HL-60/S4 (cell line): Measurements from ENCODE around the gene SOX18.
"Not testable (repeated sequence)": the region's sequence is repeated elsewhere in the genome, so short reads cannot be mapped to it uniquely, and the experiment has no call there.

ENCODE experiments used
- in situ Hi-C: fragments of 300-500 bp; cut with MboI; formaldehyde crosslinking; loops from 2 replicates; pipeline ENCODE4 v1.14.3; 2022; ENCODE audit warnings: low sequenced_read_pairs

Gene SOX18

GRCh38 chr20:64049060-64049877, at the start of gene SOX18:
Gene SOX18, minus strand, starts transcription at chr20:64049639. Its CDS starts 123 bp downstream, at chr20:64049516.
- in situ Hi-C loops = no loop called here

- in situ Hi-C loops = no loop called here
Observed at GRCh38 chr20:64098471-64099013, 49.1 kb upstream of the SOX18 start.

- in situ Hi-C loops = no loop called here
Observed at GRCh38 chr20:64096535-64096934, 47.1 kb upstream of the SOX18 start.

- in situ Hi-C loops = no loop called here
Observed at GRCh38 chr20:64095927-64096326, 46.5 kb upstream of the SOX18 start.

DNA sequence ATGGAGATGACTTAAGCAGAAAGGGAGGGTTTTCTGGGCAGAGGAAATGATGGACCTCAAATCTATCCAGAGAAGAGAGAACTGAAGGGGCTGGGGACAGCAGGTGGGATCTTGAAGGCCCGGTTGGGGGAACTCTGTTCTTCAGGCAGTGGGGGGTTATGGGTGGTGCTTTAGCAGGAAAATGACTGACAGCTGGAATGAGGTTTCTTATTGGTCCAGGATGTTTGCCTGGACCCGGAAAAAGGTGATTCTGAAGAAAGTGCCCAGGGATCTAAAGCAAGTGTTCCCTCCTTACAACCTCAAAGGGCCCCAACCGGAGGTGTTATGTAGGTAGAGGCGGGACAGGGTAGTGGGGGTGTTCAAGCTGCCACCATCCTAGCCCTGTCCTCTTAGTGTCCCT, 46.0 kb upstream of the SOX18 start:
- in situ Hi-C loops = no loop called here

- in situ Hi-C loops = no loop called here
Observed at GRCh38 chr20:64093013-64093503, 43.6 kb upstream of the SOX18 start.

- in situ Hi-C loops = no loop called here
Observed at GRCh38 chr20:64092258-64093012, 43.0 kb upstream of the SOX18 start.

GRCh38 chr20:64091770-64092169, 42.3 kb upstream of the SOX18 start:
- in situ Hi-C loops = no loop called here

- in situ Hi-C loops = no loop called here
Observed at GRCh38 chr20:64091340-64091739, 41.9 kb upstream of the SOX18 start.

- in situ Hi-C loops = no loop called here
Observed at GRCh38 chr20:64090165-64090564, 40.7 kb upstream of the SOX18 start.

DNA sequence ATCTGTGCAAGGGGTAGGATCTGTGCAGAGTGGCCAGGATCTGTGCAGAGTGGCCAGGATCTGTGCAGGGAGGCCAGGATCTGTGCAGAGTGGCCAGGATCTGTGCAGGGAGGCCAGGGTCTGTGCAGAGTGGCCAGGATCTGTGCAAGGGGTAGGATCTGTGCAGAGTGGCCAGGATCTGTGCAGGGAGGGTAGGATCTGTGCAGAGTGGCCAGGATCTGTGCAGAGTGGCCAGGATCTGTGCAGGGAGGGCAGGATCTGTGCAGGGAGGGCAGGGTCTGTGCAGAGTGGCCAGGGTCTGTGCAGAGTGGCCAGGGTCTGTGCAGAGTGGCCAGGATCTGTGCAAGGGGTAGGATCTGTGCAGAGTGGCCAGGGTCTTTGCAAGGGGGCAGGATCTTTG, 39.1 kb upstream of the SOX18 start:
- in situ Hi-C loops = not testable (repeated sequence)

DNA sequence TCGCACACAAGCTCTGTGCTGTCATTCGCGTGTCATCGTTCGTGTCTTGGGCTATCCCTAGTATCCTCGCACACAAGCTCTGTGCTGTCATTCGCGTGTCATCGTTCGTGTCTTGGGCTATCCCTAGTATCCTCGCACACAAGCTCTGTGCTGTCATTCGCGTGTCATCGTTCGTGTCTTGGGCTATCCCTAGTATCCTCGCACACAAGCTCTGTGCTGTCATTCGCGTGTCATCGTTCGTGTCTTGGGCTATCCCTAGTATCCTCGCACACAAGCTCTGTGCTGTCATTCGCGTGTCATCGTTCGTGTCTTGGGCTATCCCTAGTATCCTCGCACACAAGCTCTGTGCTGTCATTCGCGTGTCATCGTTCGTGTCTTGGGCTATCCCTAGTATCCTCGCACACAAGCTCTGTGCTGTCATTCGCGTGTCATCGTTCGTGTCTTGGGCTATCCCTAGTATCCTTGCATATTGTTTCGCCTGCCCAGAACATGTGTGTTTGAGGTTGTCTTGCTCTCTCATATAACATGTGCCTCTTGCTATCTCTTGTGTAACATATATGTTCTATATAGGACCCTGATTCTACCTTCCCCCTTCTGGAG, 37.9 kb upstream of the SOX18 start:
- in situ Hi-C loops = not testable (repeated sequence)

DNA sequence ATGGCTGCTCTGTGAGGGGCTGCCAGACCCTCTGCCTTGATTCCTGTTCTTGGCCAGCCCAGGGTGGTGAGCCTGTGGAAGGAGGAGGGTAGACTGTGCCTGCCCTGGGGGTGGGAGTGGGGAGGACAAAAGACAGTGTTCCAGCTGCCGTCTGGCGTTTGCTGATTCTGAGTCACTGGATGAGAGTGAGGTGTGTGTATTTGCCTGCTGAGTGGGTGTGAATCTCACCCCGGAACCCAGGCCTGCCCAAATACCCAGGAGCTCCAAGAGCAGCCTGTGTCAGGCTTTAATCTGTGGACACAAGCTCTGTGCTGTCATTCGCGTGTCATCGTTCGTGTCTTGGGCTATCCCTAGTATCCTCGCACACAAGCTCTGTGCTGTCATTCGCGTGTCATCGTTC, 37.4 kb upstream of the SOX18 start:
- in situ Hi-C loops = no loop called here

GRCh38 chr20:64084685-64085152, 35.3 kb upstream of the SOX18 start:
- in situ Hi-C loops = no loop called here

DNA sequence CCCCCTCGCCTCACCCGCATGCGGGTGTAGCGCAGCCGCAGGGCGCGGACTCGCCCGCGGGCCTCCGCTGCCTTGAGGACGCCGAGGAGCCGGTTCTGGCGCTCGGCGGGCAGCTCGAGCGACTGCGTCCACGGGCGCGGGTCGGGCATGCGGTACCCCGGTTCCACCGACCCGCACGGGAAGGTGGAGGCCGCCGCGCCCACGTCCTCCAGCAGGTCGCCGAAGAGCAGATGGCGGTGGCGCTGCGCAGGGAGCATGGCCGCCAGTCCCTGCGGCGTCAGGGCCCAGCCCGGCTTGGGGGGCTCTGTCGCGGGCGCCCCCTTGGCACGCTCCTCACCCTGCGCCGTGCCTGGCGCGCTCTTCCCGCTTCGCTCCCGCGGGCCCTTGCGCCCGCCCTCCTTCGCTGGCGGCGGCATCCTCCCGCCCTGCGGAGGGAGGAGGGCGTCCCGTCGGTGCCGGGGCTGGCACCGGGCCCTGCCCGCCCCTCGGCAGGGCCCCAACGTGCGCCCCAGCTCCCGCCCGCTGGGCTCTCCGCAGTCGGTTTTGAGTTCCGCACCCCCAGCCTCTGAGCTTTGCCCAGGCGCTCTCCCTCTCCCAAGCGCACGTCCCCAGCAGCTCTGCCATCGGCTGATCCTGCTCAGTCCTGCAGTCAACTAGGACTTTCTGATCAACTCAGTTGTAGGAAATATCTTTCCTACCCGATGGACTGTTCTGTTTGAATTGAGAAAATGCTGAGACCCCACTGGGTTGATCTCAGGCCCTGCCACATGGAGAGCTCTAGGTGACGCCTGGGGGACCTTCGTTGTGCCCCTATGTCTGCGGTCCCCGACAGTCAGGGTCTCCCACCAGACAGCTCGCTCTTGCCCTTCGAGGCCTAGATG, 34.6 kb upstream of the SOX18 start, which contains the start of gene LKAAEAR1:
TSS of gene LKAAEAR1 (minus strand) at position 595 of the 881 bp plus-strand sequence. CDS start at position 416, 179 bp downstream.
- in situ Hi-C loops = no loop called here

DNA sequence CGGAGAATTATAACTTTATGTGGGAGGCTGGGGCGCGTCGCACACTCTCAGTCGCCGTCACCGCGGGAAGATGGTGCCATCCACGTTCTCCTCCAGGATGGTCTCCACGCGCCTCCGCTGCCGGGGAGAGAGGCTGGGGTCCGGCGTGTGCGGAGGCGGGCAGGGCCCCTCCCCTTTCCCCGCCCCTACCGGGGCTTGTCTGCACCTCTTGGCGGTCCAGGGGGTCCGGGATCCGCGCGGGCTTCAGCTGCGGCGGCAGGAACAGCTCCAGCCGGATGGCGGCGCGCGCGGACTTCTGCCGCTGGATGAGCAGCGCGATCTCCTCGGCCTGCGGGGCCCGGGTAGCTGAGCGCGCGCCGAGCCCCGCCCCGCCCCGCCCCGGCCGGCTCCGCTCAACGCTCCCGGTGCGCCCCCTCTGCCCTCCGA, 34.0 kb upstream of the SOX18 start:
- in situ Hi-C loops = no loop called here

DNA sequence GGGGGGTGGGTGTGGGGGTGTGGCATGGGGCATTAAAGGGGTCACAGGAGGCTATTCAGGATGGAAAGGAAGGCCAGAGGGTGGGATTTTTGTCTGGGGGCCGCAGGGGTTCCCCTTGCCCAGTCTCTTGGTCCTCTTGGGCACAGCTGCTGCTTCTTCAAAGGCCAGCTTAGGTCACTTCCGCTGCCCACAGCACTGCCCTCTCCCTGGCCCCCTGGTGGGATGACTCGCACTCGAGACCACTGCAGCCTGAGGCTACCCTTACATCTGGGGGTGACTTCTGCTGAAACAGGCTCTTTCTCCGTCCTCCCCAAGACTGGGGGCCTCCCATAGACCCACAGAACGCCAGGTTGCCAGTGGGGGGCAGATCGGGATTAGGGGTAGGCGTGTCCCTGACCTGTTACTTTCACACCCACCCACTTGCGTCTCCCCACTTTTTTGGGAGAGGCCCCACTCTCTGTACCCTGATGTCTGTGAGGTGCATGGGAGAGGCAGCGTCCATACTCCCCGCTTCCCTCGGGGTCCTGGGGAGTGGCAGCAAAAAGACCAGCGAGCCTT, 33.5 kb upstream of the SOX18 start:
- in situ Hi-C loops = no loop called here

GRCh38 chr20:64082126-64082731, 32.8 kb upstream of the SOX18 start:
- in situ Hi-C loops = no loop called here

- in situ Hi-C loops = no loop called here
Observed at GRCh38 chr20:64081624-64081964, 32.2 kb upstream of the SOX18 start.
